Iris pigment epithelial cell (primary cell): ENCODE measurements around the gene CNRIP1.
"Not testable (repeated sequence)": the region's sequence is repeated elsewhere in the genome, so short reads cannot be mapped to it uniquely, and the experiment has no call there.

Experiments
- DNase-seq: peaks from one replicate; pipeline ENCODE4 v3.0.0-alpha.2; 2011; ENCODE audit warnings: low read depth

Gene CNRIP1

GRCh38 chr2:68319398-68320117 is at the start of gene CNRIP1:
TSS of gene CNRIP1 (minus strand) at chr2:68319949. CDS start at chr2:68319400, 549 bp downstream.
- DNase-seq: peak; percentile 78

GRCh38 chr2:68369337-68369734 is 49.6 kb upstream of the CNRIP1 start:
- no peak for DNase-seq

GRCh38 chr2:68368654-68369336 is 49.0 kb upstream of the CNRIP1 start:
- peak; percentile 87 for DNase-seq

GRCh38 chr2:68367953-68368653 is 48.4 kb upstream of the CNRIP1 start:
- DNase-seq: peak; percentile 40

GRCh38 chr2:68366083-68366560 is 46.4 kb upstream of the CNRIP1 start:
- no peak for DNase-seq

- peak; percentile 19 for DNase-seq
Observed at GRCh38 chr2:68365087-68365486, 45.3 kb upstream of the CNRIP1 start, which contains the start of gene PLEK. TSS of gene PLEK (plus strand) at chr2:68365282. CDS start at chr2:68365352, 70 bp downstream.

- DNase-seq: no peak
Observed at GRCh38 chr2:68363721-68364120, 44.0 kb upstream of the CNRIP1 start.

- DNase-seq: no peak
Observed at GRCh38 chr2:68362749-68363148, 43.0 kb upstream of the CNRIP1 start.

- peak; percentile 64 for DNase-seq
Observed at GRCh38 chr2:68362069-68362468, 42.3 kb upstream of the CNRIP1 start.

GRCh38 chr2:68359889-68360288 is 40.1 kb upstream of the CNRIP1 start:
- no peak for DNase-seq

GRCh38 chr2:68357605-68358337 is 38.0 kb upstream of the CNRIP1 start:
- DNase-seq: peak; percentile 80

- no peak for DNase-seq
Observed at GRCh38 chr2:68356599-68357239, 37.0 kb upstream of the CNRIP1 start.

- peak; percentile 57 for DNase-seq
Observed at GRCh38 chr2:68352651-68353391, 33.1 kb upstream of the CNRIP1 start.

- no peak for DNase-seq
Observed at GRCh38 chr2:68351997-68352396, 32.2 kb upstream of the CNRIP1 start.

GRCh38 chr2:68349091-68349490 is 29.3 kb upstream of the CNRIP1 start:
- DNase-seq: not testable (repeated sequence)

GRCh38 chr2:68345129-68345875 is 25.6 kb upstream of the CNRIP1 start:
- DNase-seq: no peak

- no peak for DNase-seq
Observed at GRCh38 chr2:68344031-68344430, 24.3 kb upstream of the CNRIP1 start.

GRCh38 chr2:68342470-68342869 is 22.7 kb upstream of the CNRIP1 start:
- DNase-seq: no peak

GRCh38 chr2:68341583-68341982 is 21.8 kb upstream of the CNRIP1 start:
- no peak for DNase-seq

- DNase-seq: no peak
Observed at GRCh38 chr2:68341062-68341329, 21.2 kb upstream of the CNRIP1 start.
